SU-DHL-6 (cell line): ENCODE data around the gene OTUD5.

Experiments used
- CTCF ChIP-seq: fragments of 200-600 bp; sonication (generic); IDR thresholded peaks from one replicate; pipeline ENCODE4 v1.5.1; 2017; ENCODE audit warnings: antibody characterized with exemption, mild to moderate bottlenecking, low read length, moderate library complexity; ENCODE audit not compliant: insufficient read depth, poor library complexity, severe bottlenecking
- EZH2phosphoT487 ChIP-seq: fragments of 200-600 bp; sonication (generic), shearing (Covaris generic); conservative IDR thresholded peaks from 2 replicates; pipeline ENCODE4 v1.6.1; 2018; ENCODE audit warnings: mild to moderate bottlenecking, antibody characterized with exemption, low read length, moderate library complexity, mixed read lengths

- no peak for TF ChIP-seq CTCF
- TF ChIP-seq EZH2phosphoT487, result no peak
Measured at GRCh38 chrX:48969471-48969870, 12.1 kb upstream of the OTUD5 start.
